DND-41 (cell line): Measurements from ENCODE around the gene RALGPS1.

Source experiments
- EZH2 ChIP-seq: IDR thresholded peaks from 3 replicates; pipeline ENCODE4 v1.6.1; 2012; ENCODE audit warnings: borderline replicate concordance, low read depth, mild to moderate bottlenecking, moderate library complexity, low read length, inconsistent platforms; ENCODE audit not compliant: severe bottlenecking
- TF ChIP-seq, protein P1 (sequence below): IDR thresholded peaks from 2 replicates; pipeline ENCODE4 v1.5.1; 2012; ENCODE audit warnings: borderline replicate concordance, low read length, moderate library complexity, mild to moderate bottlenecking; ENCODE audit not compliant: poor library complexity, severe bottlenecking; ENCODE audit errors: extremely low read depth

- TF ChIP-seq, protein P1, sequence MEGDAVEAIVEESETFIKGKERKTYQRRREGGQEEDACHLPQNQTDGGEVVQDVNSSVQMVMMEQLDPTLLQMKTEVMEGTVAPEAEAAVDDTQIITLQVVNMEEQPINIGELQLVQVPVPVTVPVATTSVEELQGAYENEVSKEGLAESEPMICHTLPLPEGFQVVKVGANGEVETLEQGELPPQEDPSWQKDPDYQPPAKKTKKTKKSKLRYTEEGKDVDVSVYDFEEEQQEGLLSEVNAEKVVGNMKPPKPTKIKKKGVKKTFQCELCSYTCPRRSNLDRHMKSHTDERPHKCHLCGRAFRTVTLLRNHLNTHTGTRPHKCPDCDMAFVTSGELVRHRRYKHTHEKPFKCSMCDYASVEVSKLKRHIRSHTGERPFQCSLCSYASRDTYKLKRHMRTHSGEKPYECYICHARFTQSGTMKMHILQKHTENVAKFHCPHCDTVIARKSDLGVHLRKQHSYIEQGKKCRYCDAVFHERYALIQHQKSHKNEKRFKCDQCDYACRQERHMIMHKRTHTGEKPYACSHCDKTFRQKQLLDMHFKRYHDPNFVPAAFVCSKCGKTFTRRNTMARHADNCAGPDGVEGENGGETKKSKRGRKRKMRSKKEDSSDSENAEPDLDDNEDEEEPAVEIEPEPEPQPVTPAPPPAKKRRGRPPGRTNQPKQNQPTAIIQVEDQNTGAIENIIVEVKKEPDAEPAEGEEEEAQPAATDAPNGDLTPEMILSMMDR = no peak
- no peak for TF ChIP-seq EZH2
These were observed 38.6 kb upstream of the RALGPS1 start for GRCh38 chr9:126875756-126876510.
